ENCODE data around the gene LRRC45.
A peak's percentile ranks its signal among the peaks of the same experiment; 100 is the strongest.

The LRRC45 gene

DNA sequence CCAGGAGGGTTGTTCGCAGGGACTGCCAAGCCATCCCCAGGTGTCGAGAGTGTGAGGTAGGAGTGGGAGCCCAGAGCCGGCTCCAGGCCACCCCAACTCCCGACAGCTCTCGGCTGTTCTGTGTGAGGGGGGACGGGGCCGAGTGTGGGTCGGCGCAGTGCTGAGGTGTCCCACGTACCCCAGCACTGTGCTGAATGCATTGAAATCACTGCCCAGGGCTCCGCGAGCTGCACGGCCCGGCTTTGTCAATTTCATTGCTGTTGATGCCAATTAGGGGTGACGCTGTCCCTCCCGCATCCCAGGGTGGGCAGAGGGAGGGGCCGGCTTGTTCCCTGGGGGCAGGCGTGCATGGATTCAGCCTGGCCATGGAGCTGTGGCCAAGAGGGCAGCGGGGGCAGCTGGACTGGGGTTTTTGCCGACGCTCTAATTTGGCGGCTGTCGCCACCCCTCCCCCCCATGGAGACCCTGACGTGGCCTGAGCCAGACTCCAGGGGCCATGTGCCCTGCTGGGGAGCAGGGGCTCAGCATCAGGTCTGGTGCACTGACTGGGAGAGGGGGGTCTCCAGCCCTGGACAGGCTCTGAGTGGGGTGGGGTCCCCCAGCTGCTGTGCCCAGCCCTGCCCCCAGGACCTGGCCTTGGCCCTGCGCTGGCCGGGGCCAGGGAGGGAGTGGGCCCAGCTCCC, 14.7 kb upstream of the LRRC45 start:
- no peak for DNase-seq

DNA sequence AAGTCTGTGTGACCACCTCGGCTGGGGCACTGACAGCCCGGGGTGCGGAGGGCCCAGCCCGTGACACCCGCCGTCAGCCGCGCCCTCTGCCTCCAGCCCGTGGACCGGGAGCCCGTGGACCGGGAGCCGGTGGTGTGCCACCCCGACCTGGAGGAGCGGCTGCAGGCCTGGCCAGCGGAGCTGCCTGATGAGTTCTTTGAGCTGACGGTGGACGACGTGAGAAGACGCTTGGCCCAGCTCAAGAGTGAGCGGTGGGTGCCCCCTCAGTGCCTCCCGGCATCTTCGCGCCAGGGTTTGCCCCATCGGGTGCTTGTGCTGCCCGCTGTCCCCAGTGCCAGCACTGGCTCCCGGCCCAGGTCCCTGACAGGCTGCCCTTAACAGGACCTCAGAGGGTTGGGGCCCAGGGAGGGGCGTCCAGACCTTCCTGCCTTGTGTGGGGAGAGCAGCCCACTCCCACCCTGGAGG, 14.1 kb upstream of the LRRC45 start:
- no peak for DNase-seq

DNA sequence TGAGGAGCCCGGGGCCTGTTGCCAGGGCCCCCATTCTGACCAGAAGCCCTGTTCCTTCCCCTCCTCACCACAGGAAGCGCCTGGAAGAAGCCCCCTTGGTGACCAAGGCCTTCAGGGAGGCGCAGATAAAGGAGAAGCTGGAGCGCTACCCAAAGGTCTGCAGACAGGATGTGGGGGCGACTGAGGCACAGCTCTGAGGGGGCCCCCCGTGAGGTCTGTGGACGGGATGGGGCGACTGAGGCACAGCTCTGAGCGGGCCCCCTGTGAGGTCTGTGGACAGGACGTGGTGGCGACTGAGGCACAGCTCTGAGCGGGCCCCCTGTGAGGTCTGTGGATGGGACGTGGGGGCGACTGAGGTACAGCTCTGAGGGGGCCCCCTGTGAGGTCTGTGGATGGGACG, 13.7 kb upstream of the LRRC45 start:
- no peak for DNase-seq

DNA sequence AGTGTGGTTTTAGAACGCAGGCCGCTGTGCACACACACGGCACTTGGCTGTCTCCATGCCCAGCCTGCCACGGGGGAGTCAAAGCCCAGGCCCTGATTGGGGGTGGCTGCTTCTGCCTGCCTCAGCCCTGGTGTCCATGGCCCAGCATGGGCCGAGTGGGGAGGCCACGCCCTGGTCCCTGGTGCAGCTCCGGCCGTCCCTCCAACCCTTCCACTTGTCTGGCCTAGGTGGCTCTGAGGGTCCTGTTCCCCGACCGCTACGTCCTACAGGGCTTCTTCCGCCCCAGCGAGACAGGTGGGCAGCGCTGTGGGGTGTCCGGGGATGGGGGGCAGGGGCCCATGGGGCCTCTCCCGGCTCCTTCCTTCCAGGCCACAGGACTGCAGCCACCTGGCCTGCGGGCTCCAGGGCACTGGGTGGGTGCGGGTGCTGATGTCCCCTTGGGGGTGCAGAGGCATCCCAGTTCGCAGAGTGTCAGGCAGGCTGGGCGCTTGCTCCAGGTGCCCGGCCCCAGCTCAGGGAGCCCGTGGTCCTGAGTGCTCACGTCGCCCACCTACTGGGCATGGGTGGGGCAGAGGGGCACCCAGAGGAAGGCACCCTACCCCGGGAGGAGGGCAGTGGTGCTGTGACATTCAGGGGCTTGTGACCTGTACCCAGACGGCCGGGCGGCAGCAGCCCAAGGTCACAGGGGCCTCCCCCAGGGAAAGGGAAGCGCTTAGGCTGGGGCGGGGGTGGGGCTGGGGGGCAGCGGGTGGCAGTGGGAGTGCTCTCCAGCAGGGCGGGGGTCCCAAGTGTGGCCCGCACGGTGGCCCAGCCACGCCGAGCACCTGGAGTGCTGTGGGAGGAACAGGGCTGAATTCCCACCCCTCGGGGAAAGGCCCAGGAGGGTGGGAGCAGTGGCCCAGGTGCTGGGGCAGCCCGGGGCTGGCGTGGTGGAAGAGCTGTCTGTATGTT, 12.3 kb upstream of the LRRC45 start:
- no peak for DNase-seq

DNA sequence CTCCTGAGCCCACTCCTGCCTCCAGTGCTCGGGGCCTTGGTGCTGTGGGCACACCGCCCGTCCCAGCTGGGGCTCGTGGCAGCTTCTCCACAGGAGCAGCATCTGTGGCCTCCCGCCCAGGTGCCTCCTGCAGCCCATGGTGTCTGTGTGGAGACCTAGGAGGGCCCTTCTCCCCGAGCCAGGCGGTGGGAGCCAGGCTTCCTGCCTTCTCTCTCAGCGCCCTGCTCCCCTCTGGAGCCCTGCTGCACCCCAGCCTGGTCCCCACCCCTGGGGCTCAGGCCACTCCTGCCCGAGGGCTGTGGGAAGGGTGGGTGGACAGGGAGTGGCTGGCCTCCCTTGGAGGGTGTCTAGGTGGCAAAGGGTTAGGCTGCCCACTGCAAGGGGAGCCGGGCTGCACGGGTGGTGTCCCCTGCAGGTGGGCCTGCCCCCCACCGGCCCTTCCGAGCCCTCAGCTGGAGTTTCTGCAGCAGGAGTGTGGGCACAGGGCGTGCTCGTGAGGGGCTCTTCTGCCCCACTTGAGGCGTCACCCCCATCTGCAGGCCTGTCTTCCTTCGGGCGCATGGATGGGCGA, 11.4 kb upstream of the LRRC45 start:
- no peak for DNase-seq

DNA sequence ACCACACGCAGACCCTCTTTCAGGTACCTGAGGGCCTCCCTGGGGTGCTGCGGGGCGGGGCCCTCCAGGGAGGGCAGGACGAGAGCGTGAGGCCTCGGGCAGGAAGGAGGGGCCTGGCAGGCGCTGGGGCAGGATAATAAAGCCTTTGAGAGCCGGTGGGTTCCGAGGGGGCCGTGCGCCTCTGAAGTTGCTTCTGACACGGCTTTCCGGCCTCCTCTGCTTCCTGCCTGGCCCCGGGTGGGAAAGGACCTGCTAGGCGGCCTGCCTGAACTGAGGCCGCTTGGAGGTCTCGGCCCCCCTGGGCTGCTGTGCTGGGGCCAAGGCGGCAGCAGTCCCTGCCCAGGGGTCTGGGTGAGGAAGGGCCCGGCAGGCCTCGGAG, 10.9 kb upstream of the LRRC45 start:
- no peak for DNase-seq

DNA sequence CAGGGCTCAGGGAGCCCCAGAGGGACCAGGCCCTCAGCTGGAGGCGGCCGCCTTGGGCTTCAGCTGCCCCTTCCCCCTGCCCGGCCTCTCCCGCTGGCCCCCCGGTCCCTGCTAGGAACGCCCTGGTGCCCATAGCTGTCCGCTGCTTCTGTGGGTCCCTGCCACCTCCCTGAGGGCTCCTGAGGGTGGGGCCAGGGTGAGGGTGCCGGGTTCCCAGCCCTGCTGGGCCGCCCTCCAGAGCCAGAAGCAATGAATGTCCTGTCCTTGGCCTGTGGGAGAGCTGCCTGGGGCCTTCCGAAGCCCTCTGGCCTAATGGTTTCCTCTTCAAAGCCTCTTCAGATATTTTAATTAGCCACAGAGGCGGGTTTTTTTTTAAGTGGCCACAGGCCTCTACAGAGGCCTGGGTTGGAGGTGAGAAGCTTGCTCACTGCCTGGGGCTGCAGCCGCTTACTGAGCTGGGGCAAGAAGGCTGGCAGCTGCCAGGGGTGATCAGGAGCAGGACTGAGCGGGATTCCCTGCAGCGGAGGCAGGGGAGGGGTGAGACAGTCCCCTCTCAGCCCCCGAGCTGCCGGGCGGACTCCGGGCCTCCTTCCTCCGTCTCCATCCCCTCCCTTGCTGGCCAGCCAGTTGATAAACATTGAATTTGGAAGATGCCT, 10.3 kb upstream of the LRRC45 start:
- no peak for DNase-seq

DNA sequence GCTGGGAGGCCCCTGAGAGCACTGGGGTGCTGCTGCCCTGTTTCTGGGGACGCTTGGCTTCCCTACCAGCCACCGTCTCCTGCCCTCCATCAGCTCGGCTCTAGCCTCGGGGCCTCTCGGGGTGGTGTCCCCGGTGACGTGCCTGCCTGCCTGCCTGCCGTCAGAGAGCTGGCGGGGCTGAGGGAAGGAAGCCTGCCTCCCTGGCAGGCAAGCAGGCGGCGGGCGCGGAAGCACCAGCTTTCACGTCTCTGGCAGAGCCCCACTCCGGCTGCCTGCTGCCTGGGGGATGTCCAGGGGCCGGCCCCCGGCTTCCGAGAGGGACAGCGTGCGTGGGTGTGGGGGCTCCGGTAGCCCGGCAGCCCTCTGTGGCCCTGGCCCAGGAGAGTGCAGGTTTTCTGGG, 9.8 kb upstream of the LRRC45 start:
- no peak for DNase-seq

DNA sequence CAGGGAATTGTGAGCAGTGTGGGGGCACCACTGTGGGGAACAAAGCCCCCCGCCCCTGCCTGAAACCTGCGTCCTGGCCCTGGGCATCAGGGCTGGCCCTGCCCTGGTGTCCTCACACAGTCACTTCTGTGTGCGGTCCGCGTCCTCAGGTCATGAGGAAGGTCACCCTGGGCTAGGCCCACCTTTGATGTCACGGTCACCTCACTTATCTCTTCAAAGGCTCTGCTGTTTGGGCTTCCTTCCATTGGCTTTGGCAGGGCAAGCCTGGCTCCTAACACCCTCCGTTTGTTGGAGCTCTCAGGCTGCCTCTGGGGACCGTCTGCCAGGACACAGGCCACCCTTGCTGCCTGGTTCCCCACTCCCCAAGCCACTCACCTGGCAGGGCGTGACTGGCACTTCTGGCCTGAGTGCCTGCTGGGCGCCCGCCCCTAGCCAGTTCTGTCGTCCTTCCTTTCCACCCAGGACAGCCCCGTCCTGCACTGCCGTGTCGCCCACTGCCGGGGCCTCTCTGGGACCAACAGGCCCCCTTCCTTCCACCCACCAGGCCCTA, 9.3 kb upstream of the LRRC45 start:
- DNase-seq: no peak

DNA sequence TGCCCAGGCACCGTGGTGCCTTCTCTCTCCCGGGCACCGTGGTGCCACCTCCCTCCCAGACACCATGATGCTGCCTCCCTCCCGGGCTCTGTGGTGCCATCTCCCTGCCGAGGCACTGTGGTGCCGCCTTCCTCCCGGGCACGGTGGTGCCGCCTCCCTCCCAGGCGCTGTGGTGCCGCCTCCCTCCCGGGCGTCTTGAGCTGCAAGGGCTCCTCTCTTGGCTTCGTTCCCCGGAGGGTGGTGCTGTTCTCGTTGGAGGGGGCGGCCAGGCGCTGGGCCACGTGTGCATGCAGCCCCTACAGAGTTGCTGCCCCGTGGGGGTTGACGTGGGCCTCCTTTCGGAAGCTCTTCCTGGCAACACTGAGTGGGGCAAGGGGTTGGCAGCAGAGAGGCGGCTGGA, 8.7 kb upstream of the LRRC45 start:
- DNase-seq: no peak

DNA sequence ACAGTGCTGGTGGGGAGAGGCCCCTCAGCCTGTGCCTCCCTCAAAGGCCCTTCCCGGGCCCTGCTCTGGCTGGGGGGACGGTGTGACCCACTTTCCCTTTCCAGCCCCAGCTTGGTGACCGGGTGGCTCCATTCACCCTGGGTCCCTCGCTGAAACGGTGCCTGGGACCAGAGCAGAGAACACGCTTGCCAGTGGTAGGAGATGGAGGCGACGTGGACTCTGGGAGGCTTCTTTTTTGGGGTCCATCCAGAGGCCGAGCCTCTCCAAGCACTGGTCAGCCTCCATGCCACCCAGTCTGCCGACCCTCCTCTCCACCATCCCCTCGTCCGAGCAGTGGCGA, 8.2 kb upstream of the LRRC45 start:
- no peak for DNase-seq

DNA sequence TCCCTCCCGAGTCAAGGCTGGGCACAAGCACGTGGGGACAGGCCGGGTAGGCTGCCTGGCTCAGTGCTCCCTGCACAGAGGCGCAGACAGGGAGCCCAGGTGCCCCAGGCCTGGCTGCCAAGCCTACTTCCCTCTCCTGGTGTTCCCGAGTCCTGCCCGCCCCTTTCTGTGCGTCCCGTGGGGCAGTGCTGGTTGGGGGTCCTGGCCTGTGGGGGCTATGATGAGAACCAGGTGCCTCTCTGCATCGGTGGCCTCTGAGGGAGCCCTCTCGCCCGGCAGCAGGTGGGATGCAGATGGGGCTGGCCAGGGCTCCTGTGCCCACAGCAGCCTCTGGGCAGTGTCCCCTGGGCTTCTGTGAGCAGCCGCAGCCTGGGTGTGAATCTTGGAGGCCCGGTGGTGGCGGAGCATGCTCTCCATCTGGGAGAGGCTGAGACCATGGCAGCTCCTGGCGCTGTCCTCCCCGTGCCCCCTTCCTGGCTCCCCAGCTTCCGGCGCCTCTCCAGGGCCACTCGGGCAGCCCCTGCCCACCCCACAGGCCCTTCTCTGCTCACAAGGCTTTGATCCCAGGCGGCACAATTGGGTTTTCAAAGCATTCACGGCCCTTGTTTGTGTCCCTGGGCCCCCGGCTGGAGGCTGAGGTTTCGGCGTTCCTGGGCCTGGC, 7.7 kb upstream of the LRRC45 start:
- no peak for DNase-seq

DNA sequence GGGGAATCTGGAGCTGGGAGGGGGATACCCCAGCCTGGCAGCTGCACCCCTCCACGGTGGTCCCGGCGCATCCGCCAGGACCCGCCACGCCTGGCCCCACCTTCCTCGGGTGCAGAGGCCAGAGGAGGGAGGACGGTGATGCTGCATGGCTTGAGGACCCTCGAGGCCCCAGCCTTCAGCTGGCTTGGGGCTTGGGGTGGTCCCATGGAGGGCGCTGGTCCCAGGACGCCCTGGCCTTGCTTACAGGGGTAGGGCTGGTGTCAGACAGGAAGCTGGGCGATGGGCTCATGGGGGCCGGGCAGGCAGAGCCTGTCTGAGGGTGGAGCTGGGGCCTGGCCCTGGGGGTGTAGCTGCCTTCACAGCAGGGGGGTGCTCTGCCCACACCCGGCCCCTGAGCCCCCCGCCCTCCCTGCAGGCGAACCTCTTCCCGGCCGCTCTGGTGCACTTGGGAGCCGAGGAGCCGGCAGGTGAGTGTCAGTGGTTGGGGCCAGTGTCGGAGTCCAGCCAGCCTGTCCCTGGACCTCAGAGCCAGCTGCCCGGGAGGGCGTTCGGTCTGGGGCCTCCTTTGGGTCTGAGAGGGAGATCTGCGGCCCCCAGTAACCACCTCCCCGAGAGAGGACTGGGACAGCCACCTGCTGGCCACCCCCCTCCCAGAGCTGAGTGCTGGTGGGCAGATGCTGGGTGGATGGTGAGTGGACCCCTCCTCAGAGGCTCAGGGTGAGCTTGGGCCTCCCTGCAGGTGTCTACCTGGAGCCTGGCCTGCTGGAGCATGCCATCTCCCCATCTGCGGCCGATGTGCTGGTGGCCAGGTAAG, 6.8 kb upstream of the LRRC45 start:
- no peak for DNase-seq

DNA sequence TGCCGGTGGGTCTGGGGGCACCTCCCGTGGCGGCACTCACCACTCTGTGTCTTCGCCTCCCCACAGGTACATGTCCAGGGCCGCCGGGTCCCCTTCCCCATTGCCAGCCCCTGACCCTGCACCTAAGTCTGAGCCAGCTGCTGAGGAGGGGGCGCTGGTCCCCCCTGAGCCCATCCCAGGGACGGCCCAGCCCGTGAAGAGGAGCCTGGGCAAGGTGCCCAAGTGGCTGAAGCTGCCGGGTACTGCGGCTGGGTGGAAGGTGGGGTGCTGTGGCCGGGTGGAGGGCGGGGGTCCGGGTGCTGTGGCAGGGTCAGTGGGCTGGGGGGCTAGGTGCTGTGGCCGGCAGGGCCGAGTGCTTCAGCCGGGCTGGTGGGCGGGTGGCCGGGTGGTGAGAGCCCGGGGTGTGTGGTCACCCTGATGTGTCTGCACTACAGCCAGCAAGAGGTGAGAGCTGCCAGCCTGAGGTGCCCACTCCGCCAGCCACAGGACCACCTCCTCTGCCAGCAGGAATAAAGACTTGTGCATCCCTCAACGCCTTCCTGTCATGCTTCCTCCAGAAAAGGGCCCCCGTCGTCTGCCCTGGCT, 6.1 kb upstream of the LRRC45 start:
- DNase-seq: no peak

DNA sequence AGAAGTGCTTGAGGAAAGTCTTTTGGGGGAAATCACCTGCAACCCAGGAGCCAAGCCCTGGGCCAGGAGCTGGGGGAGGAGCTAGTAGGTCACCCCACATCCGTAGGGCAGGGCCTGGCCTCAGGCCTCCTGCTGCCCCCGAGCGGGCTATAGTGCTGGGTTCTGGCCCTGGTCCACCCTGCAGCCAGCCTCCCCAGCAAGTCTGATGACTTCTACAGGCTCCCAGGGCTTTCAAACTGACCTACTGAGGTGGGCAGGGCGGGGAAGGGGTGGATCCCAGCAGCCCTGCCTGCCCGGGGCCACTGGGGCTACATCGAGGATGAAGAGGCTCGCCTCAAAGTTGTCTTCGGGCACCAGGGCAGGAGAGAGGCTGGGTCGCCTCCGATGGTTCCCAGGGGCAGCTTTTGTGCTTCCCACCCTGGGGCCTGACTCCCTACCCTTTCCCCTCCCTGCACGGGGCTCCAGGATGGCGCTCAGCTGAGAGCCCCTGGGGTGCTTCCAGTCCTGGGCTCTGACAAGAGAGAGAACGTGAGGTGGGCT, 5.4 kb upstream of the LRRC45 start:
- no peak for DNase-seq

DNA sequence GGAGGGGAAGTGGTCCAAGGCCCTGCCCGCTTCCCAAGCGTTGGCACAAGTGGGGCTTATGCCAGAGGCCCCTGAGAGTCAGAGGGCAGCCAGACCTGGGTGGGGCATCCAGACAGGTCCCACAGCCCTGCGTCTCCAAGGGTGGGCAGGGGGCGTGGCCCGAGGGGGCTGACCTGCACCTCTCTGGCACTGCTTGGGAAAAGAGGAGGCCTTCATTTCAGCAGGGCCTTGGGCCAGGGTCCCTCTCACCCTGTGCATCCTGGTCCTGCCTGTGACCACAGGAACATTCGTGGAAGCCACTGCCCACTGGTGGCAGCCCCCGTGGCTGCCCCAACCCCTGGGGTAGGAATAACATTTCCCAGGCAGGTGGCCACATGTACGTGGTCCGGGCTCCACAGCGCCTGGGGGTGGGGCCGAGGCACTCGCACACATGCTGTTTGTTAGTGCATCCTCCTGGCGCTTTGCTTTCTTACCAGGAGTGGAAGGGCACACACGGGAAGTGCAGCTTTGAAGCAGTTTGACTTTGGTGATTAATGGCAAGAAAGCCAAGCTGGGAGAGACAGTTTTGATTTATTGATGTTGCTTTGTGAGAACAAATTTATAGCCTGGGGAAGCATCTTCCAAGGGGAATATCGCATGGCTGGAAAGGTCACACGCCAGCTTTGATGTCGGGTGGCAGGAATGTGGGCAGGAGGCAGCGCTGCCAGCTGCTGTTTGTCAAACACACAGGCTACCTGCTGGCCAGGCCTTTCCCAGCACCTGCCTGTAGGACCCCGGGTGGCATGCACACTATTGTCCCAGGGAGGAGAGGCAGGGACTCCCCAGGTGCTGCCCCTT, 4.7 kb upstream of the LRRC45 start:
- no peak for DNase-seq

DNA sequence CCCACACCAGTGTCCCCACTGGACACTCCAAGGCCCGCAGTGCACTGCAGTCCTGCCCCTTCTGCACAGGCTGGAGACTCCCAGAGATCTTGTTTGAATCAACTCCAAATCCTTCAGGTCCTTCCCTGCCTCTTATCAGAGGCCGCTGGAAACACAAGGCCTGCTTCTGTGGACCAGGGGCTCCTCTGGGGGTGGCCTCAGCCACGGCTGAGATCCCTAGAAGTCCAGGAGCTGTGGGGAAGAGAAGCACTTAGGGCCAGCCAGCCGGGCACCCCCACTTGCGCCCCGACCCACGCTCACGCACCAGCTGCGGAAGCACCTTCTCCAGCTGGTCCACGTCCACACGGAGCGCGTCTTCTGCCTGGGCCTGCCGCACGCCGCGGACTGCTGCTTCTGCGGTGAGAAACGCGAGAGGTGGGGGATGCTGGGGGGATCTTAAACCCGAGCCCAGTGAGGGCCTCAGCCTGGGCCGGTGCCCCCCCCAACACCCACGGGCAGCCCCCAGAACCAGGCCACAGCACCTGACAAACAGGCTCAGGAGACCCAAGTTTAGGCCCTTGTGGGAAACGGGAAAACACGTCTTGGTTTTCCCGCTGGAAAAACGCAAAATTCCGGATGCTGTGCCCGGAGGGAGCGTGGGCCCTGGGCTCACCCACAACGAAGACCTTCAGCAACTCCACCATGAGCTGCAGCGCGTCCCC, 4.0 kb upstream of the LRRC45 start:
- DNase-seq: no peak

DNA sequence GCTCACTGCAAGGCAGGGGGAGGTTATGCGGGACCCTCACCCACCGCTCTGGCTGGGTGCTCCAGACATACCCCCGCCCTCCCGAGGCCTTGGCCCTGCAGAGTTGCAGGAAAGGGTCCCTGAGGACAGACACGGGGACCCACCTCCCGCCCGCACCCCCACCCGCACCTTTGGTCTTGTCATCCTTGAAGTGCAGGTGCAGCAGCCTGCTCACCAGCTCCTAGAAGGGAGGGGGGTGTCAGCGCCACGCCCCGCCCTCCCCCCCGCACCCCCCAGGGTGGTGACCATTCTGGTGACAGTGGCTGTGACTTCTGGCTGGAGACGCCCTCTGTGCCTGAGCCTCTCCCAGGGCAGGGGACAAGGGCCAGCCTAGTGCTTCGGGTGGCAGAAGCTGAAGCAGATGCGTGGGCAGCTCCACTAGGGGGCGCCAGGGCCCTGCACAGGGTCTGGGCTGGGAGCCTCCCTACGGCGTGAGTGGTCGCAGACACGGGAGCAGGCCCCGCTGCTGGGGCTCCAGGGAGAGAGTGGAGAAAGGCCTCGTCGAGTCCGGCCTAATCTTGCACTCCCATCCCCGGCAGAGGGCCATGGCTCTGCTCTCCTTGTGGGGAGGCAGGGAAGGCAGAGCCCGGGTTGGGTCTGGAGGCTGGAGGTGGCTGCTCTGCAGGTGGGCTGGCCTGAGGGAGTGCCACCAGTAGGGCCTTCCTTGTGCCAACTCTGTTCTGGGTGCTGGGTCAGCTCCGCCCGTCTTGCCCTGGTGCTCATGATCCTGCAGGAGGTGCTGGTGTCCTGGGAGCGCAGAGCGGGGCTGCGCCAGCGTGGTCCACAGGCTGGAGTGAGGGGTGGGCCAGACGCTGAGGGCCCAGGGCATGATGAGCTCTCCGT, 3.2 kb upstream of the LRRC45 start:
- DNase-seq: peak; percentile 63

Data from hematopoietic multipotent progenitor cell treated with erythropoietin and hydrocortisone succinate and interleukin-3 and kit ligand, for 8 days (in vitro differentiated cells).